Liver (tissue), 9 donors: ENCODE data around the gene FBXO31. TPM values are rescaled to one million over a fixed set of nuclear protein-coding genes. Genes with fewer than 3 reads are reported as not detected.

ENCODE experiments used
- DNase-seq: peaks from one replicate; pipeline ENCODE4 v3.0.0-alpha.2; 2017; ENCODE audit warnings: low spot score
- H3K27ac ChIP-seq, 2 donors: one replicate each; pipeline ENCODE4 v1.7.0; 2013; ENCODE audit warnings: inconsistent platforms in 2 of 2, low read length in 2 of 2, control low read depth in 1 of 2, low read depth in 1 of 2, mild to moderate bottlenecking in 1 of 2
- H3K27me3 ChIP-seq, 4 donors: one replicate each; pipeline versions ENCODE4 v1.6.1 to v1.7.0; 2013; ENCODE audit warnings: low read length in 3 of 4, inconsistent platforms in 1 of 4, mild to moderate bottlenecking in 1 of 4, moderate library complexity in 1 of 4; ENCODE audit not compliant: control insufficient read depth in 4 of 4, insufficient read depth in 4 of 4
- H3K36me3 ChIP-seq, 4 donors: one replicate each; pipeline versions ENCODE4 v1.6.1 to v1.7.0; 2013; ENCODE audit warnings: low read length in 3 of 4, mild to moderate bottlenecking in 3 of 4, low read depth in 1 of 4, moderate library complexity in 1 of 4; ENCODE audit not compliant: control insufficient read depth in 4 of 4, insufficient read depth in 3 of 4
- H3K4me1 ChIP-seq, 4 donors: one replicate each; pipeline versions ENCODE4 v1.6.1 to v1.7.0; 2013; ENCODE audit warnings: low read length in 3 of 4, mild to moderate bottlenecking in 3 of 4, moderate library complexity in 1 of 4; ENCODE audit not compliant: control insufficient read depth in 4 of 4, insufficient read depth in 4 of 4
- H3K4me3 ChIP-seq, 3 donors: one replicate each; pipeline versions ENCODE4 v1.6.1 to v1.7.0; 2013; ENCODE audit warnings: low read length in 3 of 3, control low read depth in 1 of 3, low read depth in 1 of 3, mild to moderate bottlenecking in 1 of 3
- H3K9ac ChIP-seq, 2 donors: one replicate each; pipeline ENCODE4 v1.7.0; 2013; ENCODE audit warnings: low read length in 2 of 2, mild to moderate bottlenecking in 2 of 2, moderate library complexity in 2 of 2, control low read depth in 1 of 2, low read depth in 1 of 2
- H3K9me3 ChIP-seq, 4 donors: one replicate each; pipeline versions ENCODE4 v1.6.1 to v1.7.0; 2013; ENCODE audit warnings: low read length in 3 of 4; ENCODE audit not compliant: control insufficient read depth in 4 of 4
- ATF3 ChIP-seq: IDR thresholded peaks from 2 replicates; pipeline ENCODE4 v1.6.1; 2016; ENCODE audit warnings: antibody characterized with exemption
- CTCF ChIP-seq: fragments of 150-350 bp; IDR thresholded peaks from 2 replicates; pipeline ENCODE4 v1.5.1; 2017; ENCODE audit warnings: improper control_type of control experiment, low read depth, low read length; ENCODE audit not compliant: missing input control
- EGR1 ChIP-seq, 2 donors: IDR thresholded peaks; 2 replicates each; pipeline ENCODE4 v1.6.1; 2016 to 2018; ENCODE audit warnings: antibody characterized with exemption in 2 of 2, low read depth in 2 of 2
- FOXA1 ChIP-seq: IDR thresholded peaks from 2 replicates; pipeline ENCODE4 v1.6.1; 2016; ENCODE audit warnings: antibody characterized with exemption
- FOXA2 ChIP-seq: IDR thresholded peaks from 2 replicates; pipeline ENCODE4 v1.6.1; 2016; ENCODE audit warnings: antibody characterized with exemption
- GABPA ChIP-seq, 2 donors: IDR thresholded peaks in 1 of 2; conservative IDR thresholded peaks in 1 of 2; 2 replicates each; pipeline ENCODE4 v1.6.1; 2016; ENCODE audit warnings: antibody characterized with exemption in 2 of 2, mild to moderate bottlenecking in 1 of 2, moderate library complexity in 1 of 2
- HNF4A ChIP-seq, 2 donors: conservative IDR thresholded peaks; 2 replicates each; pipeline ENCODE4 v1.6.1; 2016; ENCODE audit warnings: antibody characterized with exemption in 2 of 2, mild to moderate bottlenecking in 2 of 2
- HNF4G ChIP-seq: IDR thresholded peaks from 2 replicates; pipeline ENCODE4 v1.6.1; 2016; ENCODE audit warnings: antibody characterized with exemption
- JUND ChIP-seq, 2 donors: IDR thresholded peaks; 2 replicates each; pipeline ENCODE4 v1.6.1; 2016; ENCODE audit warnings: antibody characterized with exemption in 2 of 2
- MAX ChIP-seq: IDR thresholded peaks from 2 replicates; pipeline ENCODE4 v1.6.1; 2016; ENCODE audit warnings: antibody characterized with exemption
- NR2F2 ChIP-seq: IDR thresholded peaks from 2 replicates; pipeline ENCODE4 v1.6.1; 2016; ENCODE audit warnings: antibody characterized with exemption
- RAD21 ChIP-seq, 2 donors: IDR thresholded peaks; 2 replicates each; pipeline ENCODE4 v1.6.1; 2016; ENCODE audit warnings: antibody characterized with exemption in 2 of 2, mild to moderate bottlenecking in 2 of 2
- REST ChIP-seq: IDR thresholded peaks from 2 replicates; pipeline ENCODE4 v1.6.1; 2016; ENCODE audit warnings: antibody characterized with exemption, mild to moderate bottlenecking
- RXRA ChIP-seq, 2 donors: IDR thresholded peaks; 2 replicates each; pipeline ENCODE4 v1.6.1; 2017 to 2018; ENCODE audit warnings: antibody characterized with exemption in 2 of 2, mild to moderate bottlenecking in 1 of 2
- SP1 ChIP-seq: IDR thresholded peaks from 2 replicates; pipeline ENCODE4 v1.6.1; 2018; ENCODE audit warnings: antibody characterized with exemption, mild to moderate bottlenecking
- TAF1 ChIP-seq: conservative IDR thresholded peaks from 2 replicates; pipeline ENCODE4 v1.6.1; 2016; ENCODE audit warnings: antibody characterized with exemption, mild to moderate bottlenecking
- YY1 ChIP-seq: IDR thresholded peaks from 2 replicates; pipeline ENCODE4 v1.6.1; 2016; ENCODE audit warnings: antibody characterized with exemption, mild to moderate bottlenecking
- ZBTB33 ChIP-seq: IDR thresholded peaks from 2 replicates; pipeline ENCODE4 v1.6.1; 2016; ENCODE audit warnings: antibody characterized with exemption
- WGBS: extraction: QIAGEN DNeasy Blood & Tissue Kit; methylation state at CpG from one replicate; pipeline ENCODE4 v1.1.7; 2013; 5-methylcytosine and 5-hydroxymethylcytosine counted together
- polyA plus RNA-seq, 2 donors: library from polyadenylated mRNA; stranded (reverse) in 1 of 2; unstranded in 1 of 2; fragments of 200-250 nt in 1 of 2; fragments of >200 nt in 1 of 2; fragmentation: Nextera tagmentation in 1 of 2; extraction: Ambion mirVana in 1 of 2; gene quantifications; one replicate each; pipeline versions ENCODE4 v1.2.1 to v1.2.3, GENCODE V29; 2013 to 2015
- total RNA-seq, 2 donors: library from RNA; depleted of rRNA; stranded (reverse); fragments of >200 nt; gene quantifications; one replicate each; pipeline ENCODE4 v1.2.3, GENCODE V29; 2014
- donor health status: healthy.
- donor health status: healthy.
- donor health status: healthy.
- donor health status: healthy.
- donor health status: healthy.

FBXO31 gene
- total and polyA plus RNA-seq, 4 donors: 13.2 to 30.3 (median 18.1) TPM

GRCh38 chr16:87412371-87412995 lies 28.9 kb upstream of the FBXO31 start:
- H3K4me3 ChIP-seq: no peak overlapping the region
- H3K36me3 ChIP-seq: peaks cover 25 to 70% (median 46%) of the 10 kb centered on the region in 4 donors
- H3K4me1 ChIP-seq: no peaks in the 10 kb centered on the region
- 90% methylated on average over 31 of the region's 31 CpGs for WGBS
- H3K27me3 ChIP-seq: no peaks in the 10 kb centered on the region
- TF ChIP-seq TAF1: no peak
- TF ChIP-seq RXRA (IDR thresholded peaks at IDR 0.05): no peak
- TF ChIP-seq HNF4A (conservative IDR thresholded peaks at IDR 0.05): no peak
- TF ChIP-seq REST: no peak
- TF ChIP-seq SP1: no peak
- no peak for TF ChIP-seq RAD21 (IDR thresholded peaks at IDR 0.05)
- no peak overlapping the region for H3K27ac ChIP-seq
- H3K9me3 ChIP-seq: no peaks in the 10 kb centered on the region
- no peak overlapping the region for H3K9ac ChIP-seq
- no peak for DNase-seq

GRCh38 chr16:87411375-87412271 lies 28.0 kb upstream of the FBXO31 start:
- H3K36me3 ChIP-seq: peaks cover 22 to 71% (median 43%) of the 10 kb centered on the region in 4 donors
- TF ChIP-seq CTCF (no peak), HNF4A (conservative IDR thresholded peaks at IDR 0.05) (no peak), EGR1 (IDR thresholded peaks at IDR 0.05; ENCODE audit: low read depth in 2 of 2) (no peak), TAF1 (no peak), GABPA (IDR thresholded peaks at IDR 0.05 in 1 of 2, conservative IDR thresholded peaks at IDR 0.05 in 1 of 2) (no peak), RAD21 (IDR thresholded peaks at IDR 0.05) (no peak), HNF4G (no peak), YY1 (no peak), ZBTB33 (no peak), ATF3 (no peak), REST (no peak), JUND (IDR thresholded peaks at IDR 0.05) (no peak), MAX (no peak), RXRA (IDR thresholded peaks at IDR 0.05) (no peak), FOXA1 (no peak), SP1 (no peak), NR2F2 (no peak), FOXA2 (no peak)
- H3K4me3 ChIP-seq: no peak overlapping the region
- no peaks in the 10 kb centered on the region for H3K27me3 ChIP-seq
- H3K9me3 ChIP-seq: no peaks in the 10 kb centered on the region
- no peak for DNase-seq
- H3K27ac ChIP-seq: no peak overlapping the region
- H3K9ac ChIP-seq: no peak overlapping the region
- no peaks in the 10 kb centered on the region for H3K4me1 ChIP-seq
- WGBS: 91% methylated on average over 49 of the region's 49 CpGs
